ENCODE results near the gene XPO1. TPM values are rescaled to one million over a fixed set of nuclear protein-coding genes. Genes with fewer than 3 reads are reported as not detected.

Gene XPO1
- total RNA-seq, 1 donor from 2014 or later = 191 TPM

GRCh38 chr2:61436092-61436491 is 102.1 kb downstream of the XPO1 start:
- no peak for DNase-seq (ENCODE audit: low read depth, low spot score)

GRCh38 chr2:61435291-61435690 is 102.9 kb downstream of the XPO1 start:
- DNase-seq (ENCODE audit: low read depth, low spot score) = no peak

GRCh38 chr2:61434314-61434713 is 103.8 kb downstream of the XPO1 start:
- DNase-seq (ENCODE audit: low read depth, low spot score) = no peak

- no peak for DNase-seq (ENCODE audit: low read depth, low spot score)
Measured at GRCh38 chr2:61433606-61434005, 104.5 kb downstream of the XPO1 start.

GRCh38 chr2:61432990-61433389 is 105.2 kb downstream of the XPO1 start:
- DNase-seq (ENCODE audit: low read depth, low spot score) = no peak

GRCh38 chr2:61431345-61431744 is 106.8 kb downstream of the XPO1 start:
- DNase-seq (ENCODE audit: low read depth, low spot score) = no peak

Other genes starting within 250 kb of the XPO1 start
- 83.8 and 96.7 TPM in 2 replicates for gene USP34, start 67.3 kb downstream of the XPO1 start, total RNA-seq